ENCODE measurements around the gene TMEM72.

Gene TMEM72

GRCh38 chr10:44980309-44981171, 69.4 kb downstream of the TMEM72 start:
- DNase-seq (ENCODE audit: low read depth), result no peak

GRCh38 chr10:44981172-44982113, 70.3 kb downstream of the TMEM72 start:
- no peak for DNase-seq (ENCODE audit: low read depth)

- DNase-seq (ENCODE audit: low read depth), result no peak
Observed at GRCh38 chr10:44982114-44982460, 71.0 kb downstream of the TMEM72 start.

- no peak for DNase-seq (ENCODE audit: low read depth)
Observed at GRCh38 chr10:44982496-44982895, 71.4 kb downstream of the TMEM72 start.

DNA sequence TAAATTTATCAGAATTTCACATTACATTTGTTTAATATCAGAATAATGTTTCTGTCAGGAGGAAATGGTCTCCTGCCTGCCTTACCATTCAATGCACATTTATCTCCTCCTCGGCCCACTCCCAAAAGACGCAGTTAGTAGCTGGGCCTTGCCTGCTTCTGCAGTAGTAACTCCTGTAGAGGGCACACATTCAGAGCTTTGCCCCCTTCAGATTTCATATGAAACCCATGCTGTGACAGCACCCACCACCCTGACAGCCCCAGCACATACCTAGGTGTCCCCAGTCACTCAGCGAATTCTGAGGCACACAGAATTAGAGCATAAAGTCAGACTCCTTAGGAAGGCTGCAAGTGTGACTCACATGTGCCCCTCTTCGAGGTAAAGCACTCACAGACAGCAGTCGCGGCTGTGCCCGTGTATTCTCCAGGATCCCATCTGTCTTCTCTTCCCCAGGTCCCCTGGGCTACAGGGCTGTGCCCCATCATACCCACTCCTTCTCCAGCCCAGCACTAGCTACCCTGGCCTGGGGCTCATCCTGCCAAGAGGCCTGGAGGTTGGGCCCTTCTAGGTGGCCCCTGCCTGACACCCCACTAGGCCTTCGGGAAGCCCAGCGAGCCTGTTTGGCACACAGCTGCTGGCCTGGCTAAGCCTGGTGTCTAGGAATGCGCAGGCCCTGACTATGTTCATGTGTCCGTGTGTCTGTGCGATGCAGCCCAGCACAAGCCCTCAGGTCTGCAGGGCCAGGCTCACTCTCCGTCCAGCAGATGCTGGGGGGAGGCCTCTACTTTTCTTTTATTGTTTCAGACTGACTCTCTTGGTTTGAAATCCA, 72.1 kb downstream of the TMEM72 start:
- DNase-seq (ENCODE audit: low read depth), result no peak

- no peak for DNase-seq (ENCODE audit: low read depth)
Observed at GRCh38 chr10:44983895-44984278, 72.8 kb downstream of the TMEM72 start.

GRCh38 chr10:44984671-44985101, 73.5 kb downstream of the TMEM72 start:
- no peak for DNase-seq (ENCODE audit: low read depth)

DNA sequence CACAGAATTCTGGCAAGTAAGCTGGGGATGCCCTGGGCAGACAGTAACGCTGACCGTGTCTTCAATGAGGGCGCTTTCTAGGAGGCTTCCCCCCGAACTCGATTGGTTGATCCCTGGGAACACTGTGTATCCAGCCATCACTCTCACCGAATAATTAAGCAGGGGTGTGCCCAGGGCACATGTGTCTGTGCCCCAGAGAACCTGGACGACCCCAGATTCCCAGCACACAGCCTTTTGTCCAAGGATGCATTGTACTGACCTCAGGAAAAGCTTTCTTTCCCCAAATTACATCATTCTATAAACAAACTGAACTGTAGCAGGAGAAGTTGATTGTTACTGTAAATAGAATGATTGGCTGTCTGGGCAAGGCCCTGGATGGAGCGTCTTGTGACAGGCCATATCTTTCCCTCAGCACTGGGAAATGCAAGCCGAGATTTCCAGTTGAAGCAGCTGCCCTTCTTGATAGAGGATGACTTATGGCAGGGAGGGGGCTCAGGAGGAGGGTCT, 74.1 kb downstream of the TMEM72 start:
- no peak for DNase-seq (ENCODE audit: low read depth)

GRCh38 chr10:44986179-44986578, 75.0 kb downstream of the TMEM72 start:
- DNase-seq (ENCODE audit: low read depth), result no peak
